HG02938 (cell line): ENCODE data around the gene LY6G5C.

ENCODE experiments used
- ATAC-seq: cut with Tn5 transposase; IDR thresholded peaks from one replicate; pipeline ENCODE4 v1.9.1; 2021; ENCODE audit warnings: mild to moderate bottlenecking, moderate library complexity; ENCODE audit not compliant: unreplicated experiment

The LY6G5C gene

GRCh38 chr6:31691564-31692108 is 10.8 kb upstream of the LY6G5C start:
- no peak for ATAC-seq

GRCh38 chr6:31691078-31691463 is 10.2 kb upstream of the LY6G5C start:
- ATAC-seq: no peak

DNA sequence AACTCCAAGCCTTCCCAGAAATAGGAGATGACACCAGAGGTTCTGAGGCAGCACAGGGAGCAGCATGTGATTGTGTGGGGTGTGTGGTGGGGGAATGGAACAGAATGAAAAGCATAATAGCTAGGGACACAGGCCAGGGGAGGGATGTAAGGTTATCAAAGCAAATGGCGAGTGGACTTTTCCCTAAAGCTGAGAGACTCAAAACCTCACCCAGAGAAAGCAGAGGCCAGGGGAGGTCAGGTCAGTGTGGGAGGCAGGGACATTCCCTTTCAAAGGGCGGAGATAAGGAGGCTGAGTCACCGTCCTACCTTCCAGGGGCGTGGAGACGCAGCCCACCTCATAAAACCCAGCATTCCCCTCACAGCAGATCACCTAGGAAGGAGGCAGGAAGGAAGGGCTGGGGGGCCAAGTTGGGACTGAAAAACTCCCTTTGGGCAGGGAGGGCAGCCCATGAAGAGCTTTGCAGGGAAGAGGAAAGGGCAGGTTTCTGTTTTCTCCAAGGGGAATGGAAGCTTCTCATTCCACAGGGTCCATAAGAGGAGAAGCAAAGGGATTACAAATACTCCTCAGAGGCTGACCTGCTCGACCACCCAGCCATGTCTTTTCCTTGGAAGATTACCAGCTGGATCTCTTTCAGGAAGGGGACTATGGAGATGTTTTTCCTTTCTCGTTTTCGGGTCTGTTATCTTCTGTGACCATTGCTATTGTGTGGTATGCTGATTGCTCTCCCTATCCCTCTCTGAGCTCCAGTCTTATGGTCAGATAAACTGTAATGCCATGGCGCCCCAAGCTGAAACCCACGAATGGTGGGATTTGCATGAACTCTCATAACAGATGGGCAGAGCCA is 9.6 kb upstream of the LY6G5C start:
- no peak for ATAC-seq

- ATAC-seq: no peak
Measured at GRCh38 chr6:31689249-31690110, 8.6 kb upstream of the LY6G5C start.

DNA sequence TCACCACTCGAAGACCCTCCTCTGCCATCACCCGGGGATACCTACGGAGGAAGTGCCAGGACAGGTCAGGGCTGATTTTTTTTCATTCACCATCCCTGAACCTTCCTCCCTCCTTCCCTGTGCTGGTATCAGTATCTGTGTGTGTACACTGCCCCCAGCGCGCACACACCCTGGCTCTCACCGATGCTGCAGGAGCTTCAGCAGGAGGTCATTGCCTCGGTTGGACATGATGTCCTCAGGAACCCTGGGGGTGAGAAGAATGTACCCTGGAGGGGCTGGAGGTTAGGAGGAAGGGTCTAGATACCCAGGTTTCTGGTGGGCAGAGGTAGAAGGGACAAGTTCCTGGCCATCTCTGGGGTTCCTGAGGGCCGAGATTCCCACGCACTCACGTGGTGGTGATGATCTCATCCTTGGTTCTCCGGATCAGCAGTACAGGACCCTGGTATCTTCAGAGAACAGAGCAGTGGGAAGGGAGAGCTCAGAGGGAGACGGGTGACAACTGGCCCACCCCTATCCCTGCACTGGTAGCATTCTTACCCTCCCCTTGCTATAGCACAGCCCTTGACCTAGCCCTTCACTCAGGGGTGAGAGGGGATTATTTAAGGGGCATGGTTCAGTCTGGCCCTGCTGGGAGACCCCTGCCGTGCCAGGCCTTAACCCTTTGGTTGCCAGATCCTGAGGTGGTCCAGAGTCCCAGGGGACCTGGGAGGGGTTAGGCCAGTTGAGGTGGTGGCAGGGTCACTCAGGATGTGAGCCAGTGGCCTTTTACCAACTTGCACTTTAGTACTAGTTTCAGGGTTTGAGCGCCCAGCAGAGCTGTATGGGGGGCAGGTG is 7.2 kb upstream of the LY6G5C start:
- ATAC-seq: no peak

DNA sequence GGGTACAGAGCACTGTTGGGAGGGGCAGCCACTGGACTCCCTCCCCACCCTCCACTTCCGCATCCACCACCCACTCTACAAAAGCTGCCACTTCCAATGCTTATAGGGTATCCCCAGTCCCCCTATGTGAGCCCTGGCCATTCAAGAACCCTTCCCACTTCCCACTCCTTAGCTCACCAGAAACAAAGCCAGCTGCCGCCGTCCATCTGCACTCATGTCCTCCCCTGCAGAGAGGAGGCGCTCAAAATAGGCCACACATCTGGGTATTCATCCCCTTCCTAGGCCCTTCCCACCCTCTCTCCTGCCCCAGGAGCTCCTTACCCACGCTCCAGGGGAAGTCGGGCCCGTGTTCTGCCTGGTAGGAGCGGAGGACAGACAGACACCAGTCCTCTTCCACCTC is 6.5 kb upstream of the LY6G5C start:
- no peak for ATAC-seq

GRCh38 chr6:31686483-31686882 is 5.6 kb upstream of the LY6G5C start:
- no peak for ATAC-seq

GRCh38 chr6:31683591-31683990 is 2.7 kb upstream of the LY6G5C start:
- ATAC-seq: no peak

DNA sequence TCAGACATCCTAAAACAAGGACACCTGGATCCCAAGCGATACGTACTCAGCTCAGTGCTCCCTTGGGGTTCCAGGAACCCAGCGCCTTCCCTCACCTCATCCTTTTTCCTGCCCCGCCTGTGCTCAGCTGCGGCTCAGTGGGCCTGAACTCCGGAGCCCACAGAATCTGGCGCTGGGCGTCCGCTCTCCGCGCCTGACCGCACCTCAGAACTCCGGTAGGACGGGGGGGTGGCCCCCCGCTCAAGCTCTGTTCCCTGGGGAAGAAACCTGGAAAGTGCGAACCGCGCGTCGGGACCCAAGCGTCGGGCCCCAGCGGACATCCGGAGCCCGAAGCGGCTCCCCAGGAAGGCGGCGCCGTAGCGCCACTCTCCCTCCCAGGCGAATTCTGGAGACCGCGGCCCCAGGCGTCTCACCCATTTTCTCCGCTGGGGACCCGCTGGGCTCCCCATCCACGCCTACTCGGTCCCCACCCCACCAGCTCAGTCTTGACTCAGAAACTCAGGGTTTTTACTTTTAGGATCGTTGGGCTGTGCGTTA is 336 bp upstream of the LY6G5C start:
- no peak for ATAC-seq

- ATAC-seq: no peak
Measured at GRCh38 chr6:31677955-31678354, 2.9 kb downstream of the LY6G5C start.

GRCh38 chr6:31676904-31677303 is 4.0 kb downstream of the LY6G5C start:
- no peak for ATAC-seq

GRCh38 chr6:31676322-31676903 is 4.5 kb downstream of the LY6G5C start:
- no peak for ATAC-seq

GRCh38 chr6:31669676-31670075 is 11.2 kb downstream of the LY6G5C start, which contains the start of gene LY6G5B:
TSS of gene LY6G5B (plus strand) at chr6:31669976. CDS start at chr6:31670951, 975 bp downstream.
- no peak for ATAC-seq

- ATAC-seq: no peak
Measured at GRCh38 chr6:31666337-31666965, 14.4 kb downstream of the LY6G5C start.

- ATAC-seq: peak; percentile 67
Measured at GRCh38 chr6:31665501-31666336, 15.1 kb downstream of the LY6G5C start, which contains the start of gene CSNK2B. TSS of gene CSNK2B (plus strand) at chr6:31666080. CDS start at chr6:31666832, 752 bp downstream.

DNA sequence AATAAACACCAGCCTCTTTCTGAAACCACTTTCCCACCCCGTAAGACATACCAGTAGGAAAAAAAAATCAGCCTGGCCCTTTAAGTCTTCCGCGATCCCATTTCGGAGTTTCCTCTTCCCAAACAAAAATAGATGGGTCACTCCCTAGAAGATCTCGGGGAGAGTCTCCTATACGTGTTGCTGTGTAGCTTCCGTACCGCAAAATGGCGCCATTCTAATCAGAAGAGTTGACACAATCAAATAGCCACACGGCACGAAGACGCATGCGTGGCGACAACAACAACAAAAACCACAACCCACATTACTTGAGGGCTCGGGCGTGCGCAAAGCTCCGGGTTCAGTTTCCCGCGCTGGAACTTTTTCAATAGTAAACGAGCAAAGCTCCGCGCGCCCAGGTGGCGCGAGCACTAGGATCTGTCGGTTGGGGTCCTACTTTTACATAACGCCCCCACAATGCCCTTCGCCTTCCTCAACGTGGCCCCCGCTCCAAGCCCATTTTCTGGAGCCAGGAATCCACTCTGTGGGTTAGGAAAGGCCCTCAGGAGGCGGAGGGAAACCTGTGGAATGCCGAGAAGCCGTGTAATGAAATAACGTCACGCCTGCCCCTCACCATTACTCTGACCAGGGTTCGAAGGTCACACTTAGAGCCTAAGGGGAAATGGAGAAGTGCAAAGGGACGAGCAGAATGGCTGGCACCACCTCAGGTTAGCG is 15.9 kb downstream of the LY6G5C start, which contains the start of gene GPANK1:
GPANK1 (minus strand) TSS at position 208 of the 711 bp plus-strand sequence. CDS start 519 bp downstream, outside the sequence.
- ATAC-seq: peak; percentile 36

GRCh38 chr6:31663961-31664789 is 16.7 kb downstream of the LY6G5C start:
- ATAC-seq: no peak
